GM12864 (cell line): ENCODE data around the gene NEDD8.

Experiments used
- DNase-seq: peaks from one replicate; pipeline ENCODE4 v3.0.0-alpha.2; 2011; ENCODE audit warnings: low read depth
- H3K4me3 ChIP-seq: 2 replicates; pipeline ENCODE4 v1.5.1; 2011; ENCODE audit warnings: mild to moderate bottlenecking, low read depth, low read length, control low read depth
- CTCF ChIP-seq: IDR thresholded peaks from 2 replicates; pipeline ENCODE4 v1.5.1; 2011; ENCODE audit warnings: low read depth, mild to moderate bottlenecking, moderate library complexity, low read length, control low read depth, inconsistent platforms; ENCODE audit errors: missing control alignments

The NEDD8 gene

GRCh38 chr14:24232121-24232644 is at the start of gene NEDD8:
NEDD8 (minus strand) TSS chr14:24232367; CDS start chr14:24232267, 100 bp downstream.
- H3K4me3 ChIP-seq = peak within 1 kb of the TSS; percentile 83
- DNase-seq = peak; percentile 65

GRCh38 chr14:24281636-24282035 is 49.5 kb upstream of the NEDD8 start:
- no peak overlapping the region for H3K4me3 ChIP-seq
- DNase-seq = no peak
- TF ChIP-seq CTCF = no peak

More at GRCh38 chr14:24232121-24232644, at the start of gene NEDD8:
- TF ChIP-seq CTCF = no peak

GRCh38 chr14:24280797-24281460 is 48.8 kb upstream of the NEDD8 start:
- TF ChIP-seq CTCF = no peak
- no peak overlapping the region for H3K4me3 ChIP-seq
- no peak for DNase-seq

- H3K4me3 ChIP-seq = no peak overlapping the region
- peak; percentile 55 for TF ChIP-seq CTCF
- no peak for DNase-seq
These were observed 47.4 kb upstream of the NEDD8 start for GRCh38 chr14:24279301-24280186.

GRCh38 chr14:24278424-24278823 is 46.3 kb upstream of the NEDD8 start:
- H3K4me3 ChIP-seq = no peak overlapping the region
- DNase-seq = no peak
- no peak for TF ChIP-seq CTCF

- DNase-seq = no peak
- H3K4me3 ChIP-seq = no peak overlapping the region
- TF ChIP-seq CTCF = no peak
These were observed 45.6 kb upstream of the NEDD8 start for GRCh38 chr14:24277606-24278321.
